Activated CD4-positive, alpha-beta memory T cell treated with anti-CD3 and anti-CD28 coated beads, Interleukin-2, amount 10 ng/mL, durations not matched to agents 7 days and 5 days (primary cell): ENCODE results near the gene BCL2L1. TPM values are rescaled to one million over a fixed set of nuclear protein-coding genes. Genes with fewer than 3 reads are reported as not detected.
A peak's percentile ranks its signal among the peaks of the same experiment; 100 is the strongest.

Experiments
- CTCF ChIA-PET: fragments of 350-600 bp; sonication (Branson Sonifier 250); formaldehyde crosslinking; loops from one replicate; lab custom pipeline; 2021; ENCODE audit warnings: antibody characterized with exemption, inconsistent platforms; lab: Charles Lee
- POLR2A ChIA-PET: fragments of 350-600 bp; sonication (Branson Sonifier 250); formaldehyde crosslinking; loops from one replicate; lab custom pipeline; 2021; ENCODE audit warnings: antibody characterized with exemption; lab: Charles Lee
- DNase-seq: peaks from one replicate; pipeline ENCODE4 v3.0.0-alpha.2; 2020
- H3K27ac Mint-ChIP-seq: one replicate; pipeline ENCODE4 v1.8.0; 2021; ENCODE audit warnings: mild to moderate bottlenecking, mixed read lengths
- H3K27me3 Mint-ChIP-seq: one replicate; pipeline ENCODE4 v1.8.0; 2021; ENCODE audit warnings: mixed read lengths
- H3K36me3 Mint-ChIP-seq: one replicate; pipeline ENCODE4 v1.8.0; 2021; ENCODE audit warnings: low read depth, mixed read lengths
- H3K4me1 Mint-ChIP-seq: one replicate; pipeline ENCODE4 v1.8.0; 2021; ENCODE audit warnings: mixed read lengths
- H3K4me3 Mint-ChIP-seq: one replicate; pipeline ENCODE4 v1.8.0; 2021; ENCODE audit warnings: mild to moderate bottlenecking, mixed read lengths
- H3K9me3 Mint-ChIP-seq: one replicate; pipeline ENCODE4 v1.8.0; 2021; ENCODE audit warnings: mixed read lengths
- total RNA-seq, 2 experiments: library from RNA; stranded (reverse); gene quantifications; one replicate each; pipeline ENCODE4 v1.2.3, GENCODE V29; 2021

Gene BCL2L1
- 10 to 100 TPM; 67.7 to 72.5 TPM for total RNA-seq

DNA sequence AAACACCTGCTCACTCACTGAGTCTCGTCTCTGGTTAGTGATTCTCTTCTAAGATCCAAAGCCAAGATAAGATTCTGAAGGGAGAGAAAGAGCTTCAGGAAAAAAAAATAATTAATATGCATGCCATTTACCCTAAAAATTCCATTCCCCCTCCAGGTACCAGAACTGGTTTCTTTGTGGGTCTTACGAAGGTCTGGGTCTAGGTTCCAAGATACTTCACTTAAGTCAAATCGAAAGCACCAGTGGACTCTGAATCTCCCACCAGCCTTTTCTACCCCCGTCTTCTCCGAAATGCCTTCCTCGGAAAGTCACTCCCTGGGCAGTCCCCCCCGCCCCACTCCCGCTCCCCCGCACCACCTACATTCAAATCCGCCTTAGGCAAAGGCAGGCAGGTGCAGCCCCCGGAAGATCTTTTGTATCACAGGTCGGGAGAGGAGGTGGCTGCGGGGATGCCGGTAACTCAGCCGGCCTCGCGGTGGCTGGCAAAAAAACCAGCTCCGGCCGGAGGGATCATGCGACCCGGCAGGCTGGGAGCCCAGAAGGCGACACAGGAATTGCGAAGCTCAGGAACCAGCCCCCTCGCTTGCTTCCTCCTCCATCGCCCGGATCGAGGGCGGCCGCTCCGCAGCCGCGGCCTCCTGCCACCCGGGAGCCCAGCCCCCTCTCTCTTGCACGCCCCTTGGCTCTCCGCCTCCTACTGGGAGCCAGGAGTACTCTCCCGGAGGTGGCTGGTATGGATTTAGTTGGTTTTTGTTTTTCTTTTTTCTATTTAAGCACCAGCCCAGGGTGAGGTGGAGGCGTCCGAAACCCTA lies at the start of gene BCL2L1:
Gene BCL2L1, minus strand, starts transcription at position 612 of the 812 bp plus-strand sequence. CDS start 650 bp downstream, outside the sequence.
- H3K27me3 Mint-ChIP-seq, result no peaks in the 10 kb centered on the region
- peak within 1 kb of the TSS; percentile 95 for H3K4me3 Mint-ChIP-seq
- POLR2A ChIA-PET, result interaction anchor here (1.0 to 10.4 kb wide), 19 partner anchors 9 to 813 kb away, joined by 3 to 213 read pairs (median 6); partner anchors contain the start of gene TPX2
- peak within 1 kb of the TSS; percentile 97 for H3K27ac Mint-ChIP-seq
- peaks cover 37% of the 10 kb centered on the region for H3K4me1 Mint-ChIP-seq
- no peaks in the 10 kb centered on the region for H3K9me3 Mint-ChIP-seq
- H3K36me3 Mint-ChIP-seq, result peaks cover 52% of the 10 kb centered on the region
- CTCF ChIA-PET, result interaction anchor here (0.7 to 10.8 kb wide), 29 partner anchors 12 to 162 kb away, joined by 3 to 609 read pairs (median 10); partner anchors contain the start of gene TPX2
- peak; percentile 70 for DNase-seq

DNA sequence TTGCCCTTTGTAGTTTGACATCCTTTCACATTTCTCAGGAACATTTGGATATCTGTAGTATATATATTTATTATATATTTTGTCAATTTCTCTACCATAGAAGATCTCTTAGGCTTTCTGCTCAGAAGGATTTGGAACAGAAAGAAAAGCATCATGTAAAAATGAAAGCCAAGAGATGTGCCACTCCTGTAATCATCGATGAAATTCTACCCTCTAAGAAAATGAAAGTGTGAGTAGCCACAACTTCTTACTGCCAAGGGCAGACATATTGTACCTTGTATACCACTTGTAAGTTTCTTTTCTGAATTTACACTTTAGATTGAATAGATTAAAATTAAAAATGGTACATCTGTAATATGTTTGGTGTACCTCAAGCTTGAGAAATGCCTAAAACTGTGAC lies 47.6 kb upstream of the BCL2L1 start:
- CTCF ChIA-PET, result interaction anchor here (0.7 kb wide), 1 partner anchor 29 kb away, joined by 4 read pairs; no protein-coding TSS in a partner anchor

DNA sequence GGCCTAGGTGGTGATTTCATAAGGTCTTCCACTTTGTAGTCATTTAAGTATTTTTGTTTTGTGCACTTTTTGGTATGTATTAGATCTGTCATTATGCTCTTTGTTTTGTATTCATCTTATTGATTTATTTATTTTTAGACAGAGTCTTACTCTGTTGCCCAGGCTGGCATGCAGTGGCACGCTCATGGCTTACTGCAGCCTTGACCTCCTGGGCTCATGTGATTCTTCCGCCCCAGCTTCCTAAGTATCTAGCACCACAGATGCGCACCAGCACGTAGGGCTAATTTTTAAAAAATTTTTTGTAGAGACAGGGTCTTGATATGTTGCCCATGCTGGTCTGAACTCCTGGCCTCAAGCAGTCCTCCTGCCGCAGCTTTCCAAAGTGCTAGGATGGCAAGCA lies 47.0 kb upstream of the BCL2L1 start:
- ChIA-PET POLR2A (no interaction called here), CTCF (no interaction called here)
- Mint-ChIP-seq H3K4me1 (peaks cover 13% of the 10 kb centered on the region), H3K4me3 (no peak overlapping the region), H3K27me3 (no peaks in the 10 kb centered on the region), H3K36me3 (peaks cover 74% of the 10 kb centered on the region), H3K27ac (no peak overlapping the region), H3K9me3 (no peaks in the 10 kb centered on the region)
- DNase-seq, result no peak

More for the DNA sequence above, 47.6 kb upstream of the BCL2L1 start:
- DNase-seq, result no peak
- POLR2A ChIA-PET, result no interaction called here
- H3K36me3 Mint-ChIP-seq, result peaks cover 72% of the 10 kb centered on the region
- H3K27me3 Mint-ChIP-seq, result no peaks in the 10 kb centered on the region
- H3K4me1 Mint-ChIP-seq, result peaks cover 11% of the 10 kb centered on the region
- H3K27ac Mint-ChIP-seq, result no peak overlapping the region
- H3K9me3 Mint-ChIP-seq, result no peaks in the 10 kb centered on the region
- H3K4me3 Mint-ChIP-seq, result no peak overlapping the region

GRCh38 chr20:31767805-31768204 lies 45.1 kb upstream of the BCL2L1 start:
- no peaks in the 10 kb centered on the region for H3K9me3 Mint-ChIP-seq
- CTCF ChIA-PET, result interaction anchor here (1.0 kb wide), 1 partner anchor 11 kb away, joined by 5 read pairs; no protein-coding TSS in a partner anchor
- H3K36me3 Mint-ChIP-seq, result peaks cover 73% of the 10 kb centered on the region
- no peak overlapping the region for H3K27ac Mint-ChIP-seq
- no peak for DNase-seq
- POLR2A ChIA-PET, result no interaction called here
- peaks cover 14% of the 10 kb centered on the region for H3K4me1 Mint-ChIP-seq
- no peaks in the 10 kb centered on the region for H3K27me3 Mint-ChIP-seq
- no peak overlapping the region for H3K4me3 Mint-ChIP-seq

- no peak overlapping the region for H3K27ac Mint-ChIP-seq
These were observed 42.1 kb upstream of the BCL2L1 start for GRCh38 chr20:31764641-31765305.

GRCh38 chr20:31760519-31761240 lies 38.0 kb upstream of the BCL2L1 start:
- DNase-seq, result no peak
- Mint-ChIP-seq H3K27me3 (no peaks in the 10 kb centered on the region), H3K4me1 (peaks cover 7% of the 10 kb centered on the region), H3K9me3 (no peaks in the 10 kb centered on the region), H3K27ac (no peak overlapping the region), H3K36me3 (peaks cover 73% of the 10 kb centered on the region), H3K4me3 (no peak overlapping the region)
- ChIA-PET POLR2A (no interaction called here), CTCF (interaction anchor here (0.6 to 0.8 kb wide), 2 partner anchors 36 to 96 kb away, joined by 3 to 4 read pairs; no protein-coding TSS in a partner anchor)

More at GRCh38 chr20:31764641-31765305, 42.1 kb upstream of the BCL2L1 start:
- POLR2A ChIA-PET, result no interaction called here
- no peak for DNase-seq
- CTCF ChIA-PET, result no interaction called here
- Mint-ChIP-seq H3K4me1 (peaks cover 9% of the 10 kb centered on the region), H3K36me3 (peaks cover 75% of the 10 kb centered on the region), H3K4me3 (no peak overlapping the region), H3K27me3 (no peaks in the 10 kb centered on the region), H3K9me3 (no peaks in the 10 kb centered on the region)

- POLR2A ChIA-PET, result no interaction called here
- H3K4me1 Mint-ChIP-seq, result peaks cover 7% of the 10 kb centered on the region
- H3K27ac Mint-ChIP-seq, result no peak overlapping the region
- H3K36me3 Mint-ChIP-seq, result peaks cover 68% of the 10 kb centered on the region
- DNase-seq, result no peak
- H3K4me3 Mint-ChIP-seq, result no peak overlapping the region
- no peaks in the 10 kb centered on the region for H3K27me3 Mint-ChIP-seq
- CTCF ChIA-PET, result interaction anchor here (0.6 to 0.8 kb wide), 2 partner anchors 35 to 95 kb away, joined by 3 to 4 read pairs; no protein-coding TSS in a partner anchor
- H3K9me3 Mint-ChIP-seq, result no peaks in the 10 kb centered on the region
These were observed 37.3 kb upstream of the BCL2L1 start for GRCh38 chr20:31759836-31760518.

DNA sequence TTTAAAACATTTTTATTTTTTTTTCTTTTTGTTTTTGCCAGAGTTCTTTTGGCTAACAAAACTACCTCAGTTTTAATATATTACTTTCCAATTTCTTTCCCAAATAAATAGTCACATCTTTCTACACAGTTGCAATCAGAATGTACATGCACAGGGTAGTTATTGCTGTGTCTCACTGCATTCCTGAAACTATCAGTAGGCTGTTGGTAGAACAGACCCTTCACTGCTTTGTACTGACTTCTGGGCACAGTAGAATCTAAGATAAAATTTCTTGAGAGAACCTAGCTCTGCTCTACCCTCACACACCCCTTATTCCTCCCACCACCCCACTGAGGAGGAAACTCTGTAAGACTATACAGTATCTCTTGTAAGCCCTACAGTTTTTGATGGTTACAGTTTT lies 36.3 kb upstream of the BCL2L1 start:
- DNase-seq, result no peak
- Mint-ChIP-seq H3K36me3 (peaks cover 65% of the 10 kb centered on the region), H3K4me1 (peaks cover 6% of the 10 kb centered on the region), H3K27me3 (no peaks in the 10 kb centered on the region), H3K27ac (no peak overlapping the region), H3K4me3 (no peak overlapping the region), H3K9me3 (no peaks in the 10 kb centered on the region)
- POLR2A ChIA-PET, result no interaction called here
- CTCF ChIA-PET, result no interaction called here

DNA sequence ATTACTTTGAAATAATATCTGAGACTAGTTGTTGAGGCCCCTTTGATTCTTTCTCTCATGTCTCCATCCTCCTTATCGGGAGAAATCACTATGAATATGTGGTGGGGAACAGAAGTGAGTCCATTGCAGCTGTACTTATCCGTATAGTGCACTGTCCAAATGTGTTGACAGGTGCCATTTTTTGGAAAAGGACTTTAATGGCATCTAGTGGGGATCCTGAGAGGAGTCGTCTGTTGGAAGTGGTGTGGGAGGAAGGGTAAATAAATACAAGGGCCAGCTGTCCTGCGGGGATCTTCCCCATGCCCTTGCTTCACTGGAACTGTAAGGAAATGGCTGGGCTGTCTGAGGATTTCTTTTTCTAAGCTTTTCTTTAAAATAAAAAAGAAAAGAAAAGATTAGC lies 35.9 kb upstream of the BCL2L1 start:
- H3K36me3 Mint-ChIP-seq, result peaks cover 67% of the 10 kb centered on the region

GRCh38 chr20:31757254-31757653 lies 34.6 kb upstream of the BCL2L1 start:
- peaks cover 67% of the 10 kb centered on the region for H3K36me3 Mint-ChIP-seq
- H3K4me3 Mint-ChIP-seq, result no peak overlapping the region
- POLR2A ChIA-PET, result interaction anchor here (1.3 kb wide), 1 partner anchor 11 kb away, joined by 3 read pairs; no protein-coding TSS in a partner anchor
- H3K27me3 Mint-ChIP-seq, result no peaks in the 10 kb centered on the region
- no peak overlapping the region for H3K27ac Mint-ChIP-seq
- no peak for DNase-seq
- peaks cover 8% of the 10 kb centered on the region for H3K4me1 Mint-ChIP-seq
- H3K9me3 Mint-ChIP-seq, result no peaks in the 10 kb centered on the region
- CTCF ChIA-PET, result no interaction called here

More for the DNA sequence above, 35.9 kb upstream of the BCL2L1 start:
- Mint-ChIP-seq H3K4me3 (no peak overlapping the region), H3K9me3 (no peaks in the 10 kb centered on the region), H3K27ac (no peak overlapping the region), H3K4me1 (peaks cover 6% of the 10 kb centered on the region), H3K27me3 (no peaks in the 10 kb centered on the region)
- ChIA-PET CTCF (interaction anchor here (0.7 kb wide), 1 partner anchor 460 kb away, joined by 3 read pairs; no protein-coding TSS in a partner anchor), POLR2A (interaction anchor here (1.3 kb wide), 1 partner anchor 12 kb away, joined by 3 read pairs; no protein-coding TSS in a partner anchor)
- no peak for DNase-seq

- ChIA-PET CTCF (interaction anchor here (1.1 to 2.2 kb wide), 4 partner anchors 28 to 201 kb away, joined by 3 to 7 read pairs (median 5); partner anchors contain the start of gene PDRG1), POLR2A (interaction anchor here (2.0 kb wide), 1 partner anchor 11 kb away, joined by 6 read pairs; no protein-coding TSS in a partner anchor)
- Mint-ChIP-seq H3K9me3 (no peaks in the 10 kb centered on the region), H3K4me3 (no peak overlapping the region), H3K36me3 (peaks cover 53% of the 10 kb centered on the region), H3K27ac (no peak overlapping the region), H3K27me3 (no peaks in the 10 kb centered on the region), H3K4me1 (peaks cover 29% of the 10 kb centered on the region)
- no peak for DNase-seq
These were observed 28.5 kb upstream of the BCL2L1 start for GRCh38 chr20:31751126-31751525.

DNA sequence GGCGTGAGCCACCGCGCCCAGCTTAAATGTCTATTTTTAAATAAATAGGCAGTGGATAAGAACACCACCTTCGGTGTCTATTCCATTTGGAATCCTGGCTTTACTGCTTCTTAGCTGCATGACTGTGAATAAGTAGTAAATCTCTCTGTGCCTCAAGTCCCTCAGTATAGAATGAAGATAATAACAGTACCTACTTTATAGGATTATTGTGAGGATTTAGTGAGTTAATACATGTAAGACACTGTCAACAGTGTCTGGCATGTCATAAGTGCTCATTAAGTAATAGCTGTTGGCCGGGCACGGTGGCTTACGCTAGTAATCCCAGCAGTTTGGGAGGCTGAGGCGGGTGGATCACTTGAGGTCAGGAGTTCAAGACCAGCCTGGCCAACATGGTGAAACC lies 26.6 kb upstream of the BCL2L1 start:
- no peak overlapping the region for H3K27ac Mint-ChIP-seq
- no peak for DNase-seq
- ChIA-PET CTCF (no interaction called here), POLR2A (interaction anchor here (1.2 to 2.0 kb wide), 2 partner anchors 9 to 25 kb away, joined by 5 to 6 read pairs; no protein-coding TSS in a partner anchor)
- no peaks in the 10 kb centered on the region for H3K27me3 Mint-ChIP-seq
- H3K4me3 Mint-ChIP-seq, result no peak overlapping the region
- H3K36me3 Mint-ChIP-seq, result peaks cover 63% of the 10 kb centered on the region
- H3K4me1 Mint-ChIP-seq, result peaks cover 37% of the 10 kb centered on the region
- H3K9me3 Mint-ChIP-seq, result no peaks in the 10 kb centered on the region
